Measurements from ENCODE around the gene PCED1B. TPM values are rescaled to one million over a fixed set of nuclear protein-coding genes. Genes with fewer than 3 reads are reported as not detected.

The PCED1B gene
- total RNA-seq, 1 experiment from 2014 or later: 3.3 TPM

- H4K91ac ChIP-seq (ENCODE audit: insufficient read length, low read depth, low read length): no peak overlapping the region
- no peaks in the 10 kb centered on the region for H4K20me1 ChIP-seq (ENCODE audit: control insufficient read depth, insufficient read depth, insufficient read length)
- no peak for DNase-seq
- no peak overlapping the region for H3K27ac ChIP-seq (ENCODE audit: insufficient read length, low read depth, low read length)
- Mint-ChIP-seq H3K27me3 (ENCODE audit: low read depth) (no peaks in the 10 kb centered on the region), H3K27ac (no peak overlapping the region), H3K9me3 (no peaks in the 10 kb centered on the region), H3K4me3 (no peak overlapping the region), H3K36me3 (ENCODE audit: insufficient read depth in 1 of 3, low read depth in 3 of 3) (no peaks in the 10 kb centered on the region; a peak in 1 of 7 replicates), H3K4me1 (peaks cover 3 to 7% of the 10 kb centered on the region in 2 experiments; a peak in 1 of 4 replicates)
- H2BK5ac ChIP-seq (ENCODE audit: insufficient read length, low read length): no peak overlapping the region
- H3K9ac ChIP-seq (ENCODE audit: extremely low read depth, insufficient read length, low read length): no peak overlapping the region
- no peak overlapping the region for H3K18ac ChIP-seq (ENCODE audit: insufficient read length, low read depth, low read length)
- no peak overlapping the region for H3K23ac ChIP-seq (ENCODE audit: insufficient read length, low read depth, low read length)
- H3K4me2 ChIP-seq (ENCODE audit: insufficient read depth, insufficient read length, low read length): no peak overlapping the region
- no peaks in the 10 kb centered on the region for H3K79me2 ChIP-seq (ENCODE audit: insufficient read depth, low read length)
- H3K4me1 ChIP-seq (ENCODE audit: insufficient read depth, low read length): no peaks in the 10 kb centered on the region
- TF ChIP-seq, protein P1, sequence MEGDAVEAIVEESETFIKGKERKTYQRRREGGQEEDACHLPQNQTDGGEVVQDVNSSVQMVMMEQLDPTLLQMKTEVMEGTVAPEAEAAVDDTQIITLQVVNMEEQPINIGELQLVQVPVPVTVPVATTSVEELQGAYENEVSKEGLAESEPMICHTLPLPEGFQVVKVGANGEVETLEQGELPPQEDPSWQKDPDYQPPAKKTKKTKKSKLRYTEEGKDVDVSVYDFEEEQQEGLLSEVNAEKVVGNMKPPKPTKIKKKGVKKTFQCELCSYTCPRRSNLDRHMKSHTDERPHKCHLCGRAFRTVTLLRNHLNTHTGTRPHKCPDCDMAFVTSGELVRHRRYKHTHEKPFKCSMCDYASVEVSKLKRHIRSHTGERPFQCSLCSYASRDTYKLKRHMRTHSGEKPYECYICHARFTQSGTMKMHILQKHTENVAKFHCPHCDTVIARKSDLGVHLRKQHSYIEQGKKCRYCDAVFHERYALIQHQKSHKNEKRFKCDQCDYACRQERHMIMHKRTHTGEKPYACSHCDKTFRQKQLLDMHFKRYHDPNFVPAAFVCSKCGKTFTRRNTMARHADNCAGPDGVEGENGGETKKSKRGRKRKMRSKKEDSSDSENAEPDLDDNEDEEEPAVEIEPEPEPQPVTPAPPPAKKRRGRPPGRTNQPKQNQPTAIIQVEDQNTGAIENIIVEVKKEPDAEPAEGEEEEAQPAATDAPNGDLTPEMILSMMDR (conservative IDR thresholded peaks at IDR 0.05): no peak
- no peak overlapping the region for H4K8ac ChIP-seq (replicated peaks; ENCODE audit: insufficient read length, low read depth, low read length)
- no peak overlapping the region for H3K56ac ChIP-seq (ENCODE audit: insufficient read length, low read depth, low read length)
- no peak overlapping the region for H2BK20ac ChIP-seq (ENCODE audit: low read depth, low read length, poor library complexity, severe bottlenecking)
- H2AFZ ChIP-seq (ENCODE audit: low read length): no peak overlapping the region
- no peak overlapping the region for H2AK5ac ChIP-seq (ENCODE audit: insufficient read length, low read length)
- H3K14ac ChIP-seq (ENCODE audit: insufficient read depth, low read length): no peak overlapping the region
- no peak overlapping the region for H3T11ph ChIP-seq (ENCODE audit: low read length)
- H3K9me3 ChIP-seq (ENCODE audit: control insufficient read depth, low read depth, low read length): no peaks in the 10 kb centered on the region
- H2BK15ac ChIP-seq (ENCODE audit: low read depth, low read length): no peak overlapping the region
- H2BK120ac ChIP-seq (ENCODE audit: low read depth, low read length, poor library complexity, severe bottlenecking): no peak overlapping the region
- no peaks in the 10 kb centered on the region for H3K79me1 ChIP-seq (ENCODE audit: insufficient read depth, low read depth, low read length, poor library complexity, severe bottlenecking)
- H3K23me2 ChIP-seq (ENCODE audit: insufficient read length, low read depth, low read length, poor library complexity, severe bottlenecking): no peaks in the 10 kb centered on the region
- H3K4ac ChIP-seq (ENCODE audit: low read depth, low read length): no peak overlapping the region
- no peak overlapping the region for H4K5ac ChIP-seq (ENCODE audit: insufficient read length, low read depth, low read length)
- no CpG with 5 or more reads among the region's 5 CpGs for WGBS (ENCODE audit: extremely low coverage, insufficient read length, low lambda C conversion rate)
- H3K27me3 ChIP-seq (ENCODE audit: insufficient read depth, low read length): no peaks in the 10 kb centered on the region
- no peak overlapping the region for H2BK12ac ChIP-seq (ENCODE audit: insufficient read length, low read depth, low read length)
These were observed 196.8 kb downstream of the PCED1B start for GRCh38 chr12:47276253-47276620.
